Motor neuron (in vitro differentiated cells): ENCODE results near the gene KRTAP10-4. TPM values are rescaled to one million over a fixed set of nuclear protein-coding genes. Genes with fewer than 3 reads are reported as not detected.
"Not testable (repeated sequence)": the region's sequence is repeated elsewhere in the genome, so short reads cannot be mapped to it uniquely, and the experiment has no call there.

Experiments
- ATAC-seq, 8 experiments: fragments of 200-7000 bp; cut with Tn5 transposase; replicated peaks in 6 of 8; 2 replicates each; pipeline ENCODE4 v1.8.0; 2021; ENCODE audit warnings: mild to moderate bottlenecking in 8 of 8, moderate library complexity in 8 of 8
- H3K27ac ChIP-seq, 2 donors: fragments of 250-450 bp; sonication (Bioruptor Pico); 2 replicates each; pipeline ENCODE4 v1.9.0; 2021; ENCODE audit warnings: antibody characterized with exemption in 2 of 2, mild to moderate bottlenecking in 2 of 2, moderate library complexity in 1 of 2
- H3K4me1 ChIP-seq, 2 donors: fragments of 250-450 bp; sonication (Bioruptor Pico); replicated peaks in 1 of 2; 2 replicates each; pipeline ENCODE4 v1.6.1; 2021; ENCODE audit warnings: antibody characterized with exemption in 2 of 2, mild to moderate bottlenecking in 2 of 2, moderate library complexity in 1 of 2
- H3K4me3 ChIP-seq, 5 donors: fragments of 250-450 bp; sonication (Bioruptor Pico); 2 replicates each; pipeline ENCODE4 v1.9.0; 2021; ENCODE audit warnings: antibody characterized with exemption in 5 of 5, mild to moderate bottlenecking in 5 of 5, moderate library complexity in 4 of 5
- WGBS, 10 experiments: fragments of 450-650 bp; shearing (Covaris generic); methylation state at CpG; one replicate each; pipeline ENCODE4 v1.0.0; 2022; 5-methylcytosine and 5-hydroxymethylcytosine counted together
- in situ Hi-C, 9 experiments: fragments of 400-800 bp; cut with MboI; loops; one replicate each; pipeline ENCODE4 v1.15.0; 2021; ENCODE audit warnings: low sequenced_read_pairs in 9 of 9, low pct_unique_long_range_greater_than_20kb in 2 of 9; ENCODE audit not compliant: unreplicated experiment in 9 of 9
- total RNA-seq, 8 experiments: library from RNA; unstranded; fragments of 300-600 nt; gene quantifications; 2 replicates each; pipeline versions ENCODE4 v1.2.3 to v1.2.4, GENCODE V29; 2022

The KRTAP10-4 gene
- total RNA-seq, 8 experiments from 2014 or later: 0.41 to 1.00 (median 0.87) TPM; not detected in 5

DNA sequence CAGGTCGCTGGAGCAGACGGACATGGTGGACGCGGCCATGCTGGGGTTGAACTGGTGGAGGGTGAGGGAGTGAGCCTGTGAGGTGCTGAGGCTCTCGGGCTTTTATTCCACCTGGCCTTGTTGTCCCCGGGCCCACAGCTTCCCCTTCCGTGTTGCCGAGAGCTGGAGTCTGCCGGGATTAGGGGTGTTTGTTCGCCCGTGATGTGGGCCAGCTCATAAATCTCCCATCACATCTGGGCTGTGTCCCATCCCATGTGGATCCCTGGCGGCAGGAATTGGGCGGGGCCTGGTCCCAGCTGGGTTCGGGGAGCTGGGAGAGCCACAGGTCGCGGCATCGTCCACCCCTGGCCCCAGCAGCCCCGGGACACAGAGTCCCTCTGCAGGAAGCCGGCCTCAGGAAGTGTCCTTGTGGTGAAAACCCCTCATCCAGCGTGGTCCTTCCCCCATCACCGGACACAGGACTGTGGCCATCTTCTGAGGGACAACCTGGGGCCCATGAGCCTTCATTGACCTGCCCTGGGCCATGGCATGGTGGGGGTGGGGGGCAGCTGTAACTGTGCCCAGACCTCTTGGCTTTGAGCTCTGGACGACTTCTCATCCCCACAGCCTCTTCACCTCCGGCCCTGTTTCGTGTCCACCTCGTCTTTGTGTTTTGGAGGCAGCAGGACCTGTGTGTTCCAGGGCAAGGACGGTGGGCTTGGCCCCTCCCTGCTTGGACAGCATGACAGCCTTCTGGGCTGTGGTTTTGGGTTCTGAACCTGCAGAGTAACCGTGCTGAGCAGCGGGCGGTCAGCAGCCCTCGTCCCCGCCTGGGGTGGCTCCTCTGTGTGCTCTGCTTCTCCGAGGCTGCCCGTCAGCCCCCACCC lies 19.1 kb downstream of the KRTAP10-4 start, which contains the start of gene KRTAP10-6:
TSS of gene KRTAP10-6 (minus strand) at position 60 of the 866 bp plus-strand sequence. CDS start at position 39, 21 bp downstream.
- Histone ChIP-seq H3K4me1 (no peaks in the 10 kb centered on the region), H3K27ac (no peak within 1 kb of the TSS), H3K4me3 (no peak within 1 kb of the TSS)
- no peak for ATAC-seq
- WGBS, 10 experiments: 20 to 80% (median 50%) methylated on average over 1 to 6 of the region's 33 CpGs; no CpG with 5 or more reads in 6 of the 10 experiments
- in situ Hi-C loops: no loop called here

DNA sequence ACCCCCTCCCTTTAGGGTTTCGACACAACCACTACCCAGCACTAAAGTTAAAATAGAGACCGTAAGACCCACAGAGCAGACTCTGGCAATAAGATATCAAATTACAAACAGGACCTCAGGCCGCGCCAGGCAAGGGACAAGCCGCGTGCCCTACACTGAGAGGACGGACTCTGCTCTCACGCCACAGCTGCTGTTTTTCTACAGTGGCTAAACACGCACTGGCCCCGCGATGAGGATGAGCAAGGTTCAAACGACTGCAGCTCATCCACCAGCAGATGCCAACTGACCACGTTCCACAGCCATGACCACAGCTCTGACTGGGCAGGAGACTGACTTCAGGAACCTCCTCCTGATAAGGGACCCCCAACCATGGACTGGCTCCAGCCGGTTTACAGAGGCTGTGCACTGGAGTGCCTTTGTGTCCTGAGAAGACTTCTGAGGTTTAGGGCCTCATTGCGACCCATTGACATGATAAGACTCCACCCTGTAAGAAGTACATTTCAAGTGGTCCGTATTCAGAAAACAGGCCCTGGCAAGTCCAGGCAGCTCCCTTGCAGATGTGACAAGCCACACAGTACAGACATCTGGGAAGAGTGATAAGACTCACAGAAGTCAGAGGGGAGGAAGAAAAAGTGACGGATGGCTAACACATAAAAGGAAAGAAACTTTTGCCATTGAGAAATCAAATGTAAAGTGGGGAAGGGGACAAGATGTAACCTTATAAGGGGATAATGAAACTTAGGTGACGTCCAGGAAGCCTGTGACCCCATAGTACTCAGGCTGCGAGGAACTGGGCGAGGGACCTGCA lies 20.3 kb downstream of the KRTAP10-4 start:
- 29 to 100% (median 85%) methylated on average over 1 to 10 of the region's 20 CpGs; no CpG with 5 or more reads in 1 of the 10 experiments for WGBS, 10 experiments
- peak in 1 of 8 experiments; percentile 78 for ATAC-seq
- Histone ChIP-seq H3K4me3 (no peak overlapping the region), H3K4me1 (no peaks in the 10 kb centered on the region), H3K27ac (no peak overlapping the region)
- in situ Hi-C loops: no loop called here

DNA sequence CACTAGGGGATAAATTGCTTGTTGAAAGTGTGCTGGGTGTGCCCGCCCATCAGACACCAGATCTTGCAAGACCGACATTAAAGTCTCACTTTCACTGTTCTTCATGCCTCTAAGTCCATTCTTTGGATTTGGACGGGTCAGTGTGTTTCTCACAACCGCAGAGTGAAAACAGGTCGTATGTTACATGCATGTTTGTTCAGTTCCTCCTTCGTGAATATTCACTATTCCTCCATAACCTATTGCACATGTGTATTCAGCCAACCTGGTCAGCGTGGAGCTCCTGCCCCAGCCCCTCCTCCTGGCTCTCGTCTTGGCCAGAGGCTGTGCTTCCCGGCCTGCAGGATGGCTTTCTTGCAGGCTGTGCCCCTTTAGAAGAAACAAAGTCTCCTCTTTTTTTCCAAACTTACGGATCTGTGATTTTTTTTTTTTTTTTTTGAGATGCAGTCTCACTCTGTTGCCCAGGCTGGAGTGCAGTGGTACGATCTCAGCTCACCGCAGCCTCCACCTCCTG lies 20.9 kb downstream of the KRTAP10-4 start:
- Histone ChIP-seq H3K27ac (no peak overlapping the region), H3K4me1 (no peaks in the 10 kb centered on the region), H3K4me3 (no peak overlapping the region)
- WGBS, 10 experiments: 39 to 100% (median 77%) methylated on average over 2 to 10 of the region's 12 CpGs; no CpG with 5 or more reads in 1 of the 10 experiments
- in situ Hi-C loops: no loop called here
- ATAC-seq: peak in 1 of 8 experiments; percentile 44

DNA sequence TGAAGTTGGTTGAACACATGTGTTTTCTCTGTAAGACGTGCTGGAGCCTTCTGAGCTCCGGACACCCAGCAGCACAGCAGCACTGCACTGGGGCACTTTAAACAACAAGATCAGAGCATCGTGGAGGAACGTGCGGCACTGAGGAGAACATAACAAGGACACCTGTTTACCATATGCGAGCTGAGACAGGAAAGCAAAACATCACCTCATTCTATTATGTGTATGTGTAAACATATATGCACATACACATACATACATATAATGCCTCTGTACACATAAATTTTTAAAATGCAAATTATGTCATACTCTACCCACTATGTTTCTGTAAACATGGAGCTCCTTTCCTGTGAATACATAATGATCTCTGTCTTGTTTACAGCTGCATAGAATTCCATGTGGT lies 22.0 kb downstream of the KRTAP10-4 start:
- in situ Hi-C loops: no loop called here
- ATAC-seq: peak in 2 of 8 experiments; percentile 34 to 91

DNA sequence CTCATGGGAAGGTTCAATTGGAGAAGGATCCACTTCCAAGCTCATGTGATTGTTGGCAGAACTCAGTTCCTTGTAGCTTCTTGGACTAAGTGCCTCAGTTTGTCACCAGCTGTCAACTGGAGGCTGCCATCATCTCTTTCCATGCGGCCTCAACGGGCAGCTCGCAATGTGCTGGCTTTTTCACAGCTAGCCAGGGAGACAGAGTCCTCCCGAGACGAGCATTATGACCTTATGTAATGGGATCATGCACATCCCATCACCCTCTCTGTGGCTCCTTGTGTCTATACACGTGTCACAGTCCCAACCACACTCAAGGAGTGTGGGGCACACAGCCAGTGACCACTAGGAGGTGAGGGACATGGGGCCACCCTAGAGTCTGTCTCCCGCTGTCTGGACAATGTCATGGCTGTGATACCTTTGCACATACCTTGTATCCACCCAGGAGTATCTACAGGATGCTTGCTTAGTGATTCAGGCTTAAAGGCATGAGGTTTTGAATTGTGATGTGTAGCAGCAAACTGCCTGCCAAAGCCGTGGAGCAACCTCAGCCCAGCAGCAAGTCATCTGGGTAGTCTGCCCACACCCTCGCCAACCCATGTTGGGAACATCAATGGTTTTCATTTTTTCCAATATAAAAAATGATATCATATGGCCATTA lies 22.7 kb downstream of the KRTAP10-4 start:
- Histone ChIP-seq H3K4me1 (no peaks in the 10 kb centered on the region), H3K4me3 (no peak overlapping the region), H3K27ac (no peak overlapping the region)
- in situ Hi-C loops: no loop called here
- ATAC-seq: no peak
- 4 to 100% (median 57%) methylated on average over 1 to 5 of the region's 9 CpGs; no CpG with 5 or more reads in 2 of the 10 experiments for WGBS, 10 experiments

More for the DNA sequence above, 22.0 kb downstream of the KRTAP10-4 start:
- H3K4me3 ChIP-seq: no peak overlapping the region
- no peak overlapping the region for H3K27ac ChIP-seq
- WGBS, 10 experiments: 6 to 100% (median 85%) methylated on average over 2 to 6 of the region's 6 CpGs; no CpG with 5 or more reads in 4 of the 10 experiments
- H3K4me1 ChIP-seq: no peaks in the 10 kb centered on the region

DNA sequence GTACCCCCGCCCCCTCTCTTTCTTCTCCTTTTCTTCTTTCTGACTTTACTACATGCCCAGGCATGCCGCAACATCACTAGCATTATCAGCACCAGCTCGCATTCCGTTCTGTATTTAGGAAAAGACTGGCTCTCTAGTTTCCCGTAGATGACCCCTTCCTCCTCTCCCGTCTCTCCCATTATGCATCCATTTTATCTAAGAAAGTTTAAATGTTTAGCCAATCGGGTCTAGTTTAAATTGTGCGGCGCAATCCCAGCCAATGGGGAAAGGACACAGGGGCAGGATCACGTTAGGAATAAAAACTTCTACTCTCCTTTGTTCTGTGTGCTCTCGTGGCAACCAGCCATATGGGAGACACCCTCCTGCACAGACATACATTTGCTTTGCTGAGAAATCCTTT lies 24.5 kb downstream of the KRTAP10-4 start:
- peak in 4 of 8 experiments; percentile 23 to 45 (median 36) for ATAC-seq
- in situ Hi-C loops: no loop called here
- no peak overlapping the region for H3K4me3 ChIP-seq
- H3K27ac ChIP-seq: peak overlapping the region in 1 of 2 donors; percentile 40
- WGBS, 10 experiments: 20 to 88% (median 65%) methylated on average over 5 to 10 of the region's 11 CpGs
- H3K4me1 ChIP-seq: no peaks in the 10 kb centered on the region

DNA sequence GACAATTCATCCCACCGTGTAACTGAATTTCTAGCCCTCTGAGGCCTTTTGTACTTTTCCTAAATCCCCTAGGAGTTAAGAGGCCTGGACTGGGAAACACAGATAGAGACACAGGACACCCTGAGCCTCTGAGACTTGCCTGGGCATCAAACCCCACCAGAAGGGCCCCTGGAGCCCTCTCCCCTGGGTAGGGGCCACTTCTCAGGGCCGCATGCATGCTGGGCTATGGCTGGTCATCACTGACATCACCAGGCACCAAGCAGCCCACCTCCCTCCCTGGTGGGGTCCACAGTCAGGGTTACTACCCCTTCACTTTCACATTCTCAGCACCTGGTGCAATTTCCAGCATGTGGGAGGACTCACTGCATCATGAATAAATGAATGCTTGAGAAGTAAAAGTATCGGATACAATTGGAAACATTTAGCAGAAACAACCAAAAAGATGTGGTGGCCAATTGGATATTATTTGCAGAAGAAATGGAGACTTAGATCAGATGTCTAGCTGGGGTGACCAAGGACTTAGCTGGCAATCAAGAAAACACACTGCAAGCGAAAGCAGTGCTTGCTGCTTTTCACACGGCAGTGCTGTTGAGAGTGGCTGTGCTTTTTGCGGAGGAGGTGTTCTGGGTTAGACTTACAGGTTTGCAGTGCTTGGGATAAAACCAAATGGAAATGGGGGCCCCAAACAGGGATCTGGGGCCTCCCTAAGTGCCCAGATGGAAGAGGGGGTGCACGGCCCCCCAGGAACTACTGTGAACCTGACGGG lies 25.9 kb downstream of the KRTAP10-4 start:
- in situ Hi-C loops: no loop called here
- Histone ChIP-seq H3K4me3 (no peak overlapping the region), H3K27ac (no peak overlapping the region), H3K4me1 (no peaks in the 10 kb centered on the region)
- WGBS, 10 experiments: 45 to 94% (median 85%) methylated on average over 2 to 5 of the region's 8 CpGs; no CpG with 5 or more reads in 2 of the 10 experiments
- no peak for ATAC-seq

DNA sequence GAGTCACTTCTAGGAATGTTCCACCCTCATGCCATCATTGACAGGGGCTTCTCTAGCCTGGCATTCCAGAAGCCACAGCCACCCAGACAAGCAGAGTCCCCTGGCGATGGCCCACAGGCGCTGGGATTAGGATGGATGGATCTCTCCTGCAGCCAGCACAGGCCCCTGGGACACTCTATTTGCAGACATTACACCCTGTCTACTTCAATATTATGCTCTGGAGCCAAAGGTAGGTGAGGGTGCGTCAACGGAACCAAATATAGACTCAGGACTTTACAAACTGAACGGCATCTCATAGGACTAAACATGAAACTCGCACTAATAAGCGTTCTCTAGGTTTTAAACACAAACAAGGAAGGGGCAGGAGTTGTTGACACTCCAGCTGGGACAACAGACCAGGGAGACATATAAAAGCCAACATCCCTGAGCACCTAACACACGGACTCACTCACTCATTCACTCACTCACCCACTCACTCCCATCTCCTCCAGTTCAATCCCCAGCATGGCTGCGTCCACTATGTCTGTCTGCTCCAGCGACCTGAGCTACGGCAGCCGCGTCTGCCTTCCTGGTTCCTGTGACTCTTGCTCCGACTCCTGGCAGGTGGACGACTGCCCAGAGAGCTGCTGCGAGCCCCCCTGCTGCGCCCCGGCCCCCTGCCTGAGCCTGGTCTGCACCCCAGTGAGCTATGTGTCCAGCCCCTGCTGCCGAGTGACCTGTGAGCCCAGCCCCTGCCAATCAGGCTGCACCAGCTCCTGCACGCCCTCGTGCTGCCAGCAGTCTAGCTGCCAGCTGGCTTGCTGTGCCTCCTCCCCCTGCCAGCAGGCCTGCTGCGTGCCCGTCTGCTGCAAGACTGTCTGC lies 26.8 kb downstream of the KRTAP10-4 start, which contains the start of gene KRTAP10-7:
TSS of gene KRTAP10-7 (plus strand) at position 480 of the 861 bp plus-strand sequence. CDS start at position 505, 25 bp downstream.
- H3K4me1 ChIP-seq, H3K4me3 ChIP-seq, in situ Hi-C loops, ATAC-seq, H3K27ac ChIP-seq: not testable (repeated sequence)
- 33 to 93% (median 65%) methylated on average over 2 to 7 of the region's 23 CpGs; no CpG with 5 or more reads in 5 of the 10 experiments for WGBS, 10 experiments

DNA sequence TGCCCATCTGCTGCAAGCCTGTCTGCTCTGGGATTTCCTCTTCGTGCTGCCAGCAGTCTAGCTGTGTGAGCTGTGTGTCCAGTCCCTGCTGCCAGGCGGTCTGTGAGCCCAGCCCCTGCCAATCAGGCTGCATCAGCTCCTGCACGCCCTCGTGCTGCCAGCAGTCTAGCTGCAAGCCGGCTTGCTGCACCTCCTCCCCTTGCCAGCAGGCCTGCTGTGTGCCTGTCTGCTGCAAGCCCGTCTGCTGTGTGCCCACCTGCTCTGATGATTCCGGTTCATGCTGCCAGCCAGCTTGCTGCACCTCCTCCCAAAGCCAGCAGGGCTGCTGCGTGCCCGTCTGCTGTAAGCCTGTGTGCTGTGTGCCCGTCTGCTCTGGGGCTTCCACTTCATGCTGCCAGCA lies 27.6 kb downstream of the KRTAP10-4 start:
- peak in 1 of 8 experiments; percentile 65 for ATAC-seq

DNA sequence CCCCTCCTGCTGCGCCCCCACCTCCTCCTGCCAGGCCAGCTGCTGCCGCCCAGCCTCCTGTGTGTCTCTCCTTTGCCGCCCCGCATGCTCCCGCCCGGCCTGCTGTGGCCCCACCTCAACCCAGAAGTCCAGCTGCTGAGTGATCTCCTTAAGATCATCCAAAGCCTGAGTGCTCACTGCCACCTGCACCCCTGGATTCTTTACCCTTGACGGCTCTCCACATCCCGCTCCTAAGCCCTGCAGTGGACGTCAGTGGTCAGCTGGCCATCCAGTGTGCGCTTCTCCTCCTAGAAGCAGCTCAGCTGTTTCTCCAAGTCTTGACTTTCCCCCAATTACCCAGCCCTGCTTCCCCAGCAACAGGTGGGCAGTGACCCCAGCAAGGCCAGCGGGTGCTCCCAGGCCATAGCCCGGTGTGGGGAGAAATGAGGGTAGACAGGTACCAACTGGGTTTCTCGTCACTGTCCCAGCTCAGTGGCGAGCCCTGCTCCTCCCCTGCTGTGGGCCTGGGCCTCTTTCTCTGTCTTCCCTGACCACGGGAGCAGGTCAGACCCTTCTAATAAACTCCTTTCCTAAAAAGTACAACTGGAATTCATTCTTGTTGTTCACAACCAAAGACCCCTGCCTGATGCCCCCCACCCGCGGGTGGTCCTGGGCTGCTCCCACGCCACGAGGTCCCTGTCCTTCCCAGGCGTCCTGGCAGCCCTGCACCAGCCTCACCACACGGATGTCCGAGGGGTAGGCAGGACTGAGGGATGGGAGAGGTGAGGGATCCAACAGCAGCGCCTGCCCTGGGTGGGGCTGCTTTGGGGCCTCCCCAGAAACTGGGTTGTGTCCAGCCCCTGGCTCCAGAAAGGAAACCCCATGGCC lies 28.3 kb downstream of the KRTAP10-4 start:
- peak in 1 of 8 experiments; percentile 28 for ATAC-seq
- 17 to 100% (median 73%) methylated on average over 1 to 8 of the region's 23 CpGs; no CpG with 5 or more reads in 2 of the 10 experiments for WGBS, 10 experiments

More for the DNA sequence above, 27.6 kb downstream of the KRTAP10-4 start:
- H3K4me1 ChIP-seq, H3K27ac ChIP-seq, H3K4me3 ChIP-seq, in situ Hi-C loops: not testable (repeated sequence)
- WGBS, 10 experiments: no CpG with 5 or more reads among the region's 10 CpGs

More for the DNA sequence above, 28.3 kb downstream of the KRTAP10-4 start:
- in situ Hi-C loops: no loop called here
- no peak overlapping the region for H3K27ac ChIP-seq
- H3K4me1 ChIP-seq: no peaks in the 10 kb centered on the region
- H3K4me3 ChIP-seq: no peak overlapping the region
